ENCODE data around the gene BTF3. TPM values are rescaled to one million over a fixed set of nuclear protein-coding genes. Genes with fewer than 3 reads are reported as not detected.

The BTF3 gene
- total and polyA plus RNA-seq, 2 of the 13 experiments (the other 11 are each of a cell fraction or from before 2014, with no cell fraction given) = 557 to 698 TPM

DNA sequence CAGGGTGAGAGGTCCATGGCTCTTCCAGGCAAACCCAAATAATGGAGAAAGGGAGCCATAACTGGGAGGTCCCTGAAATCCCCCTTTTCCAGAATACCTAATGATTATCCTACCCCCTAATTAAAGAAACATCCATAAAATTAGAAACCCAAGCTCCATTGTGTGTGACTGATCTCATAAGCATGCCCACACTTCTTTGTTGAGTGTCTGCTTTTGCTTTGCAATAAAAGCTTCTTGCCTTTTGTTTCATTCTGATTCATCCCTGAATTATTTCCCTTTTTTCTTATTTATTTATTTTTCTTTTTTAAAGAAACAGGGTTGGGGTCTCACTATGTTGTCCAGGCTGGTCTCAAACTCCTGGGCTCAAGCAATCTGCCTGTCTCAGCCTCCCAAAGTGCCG lies 33.1 kb downstream of the BTF3 start (continued):
- TF ChIP-seq RERE (CRISPR knock-in tag; IDR thresholded peaks at IDR 0.05; ENCODE audit: low read depth) = no peak
- no peak for TF ChIP-seq ATF7 (IDR thresholded peaks at IDR 0.05)
- TF ChIP-seq ATF7 (CRISPR knock-in tag; IDR thresholded peaks at IDR 0.05) = no peak
- TF ChIP-seq SIN3A (IDR thresholded peaks at IDR 0.05; ENCODE audit: borderline replicate concordance, low read depth, low read length) = no peak
- TF ChIP-seq YEATS2 (CRISPR knock-in tag; IDR thresholded peaks at IDR 0.05; ENCODE audit: borderline replicate concordance) = no peak
- no peak for TF ChIP-seq ZNF296 (CRISPR knock-in tag; conservative IDR thresholded peaks at IDR 0.05)
- TF ChIP-seq ZNF260 (CRISPR knock-in tag; IDR thresholded peaks at IDR 0.05; ENCODE audit: borderline replicate concordance, low read depth) = no peak
- TF ChIP-seq ZNF180 (CRISPR knock-in tag; IDR thresholded peaks at IDR 0.05; ENCODE audit: borderline replicate concordance, low read depth) = no peak

- POLR2A ChIA-PET = no interaction called here
- H4K20me1 ChIP-seq (ENCODE audit: insufficient read depth, low read length) = no peaks in the 10 kb centered on the region
- H3K4me3 ChIP-seq (replicated peaks in 1 of 3; ENCODE audit: insufficient read depth in 1 of 3, low read depth in 2 of 3, low read length in 3 of 3) = no peak overlapping the region
- no peak overlapping the region for H3K27ac ChIP-seq (ENCODE audit: extremely low read length, insufficient read depth, low read length)
- DNase-seq (ENCODE audit: low spot score) (no peak), FAIRE-seq (no peak), ATAC-seq (no peak)
- H3K36me3 ChIP-seq (replicated peaks in 1 of 2; ENCODE audit: control insufficient read depth in 1 of 2, insufficient read depth in 2 of 2, low read length in 2 of 2) = no peaks in the 10 kb centered on the region
- no peaks in the 10 kb centered on the region for H3K79me2 ChIP-seq (ENCODE audit: insufficient read depth, low read length)
- no TSS peak for BruUV-seq (replicated peaks)
- TF ChIP-seq, protein P1, sequence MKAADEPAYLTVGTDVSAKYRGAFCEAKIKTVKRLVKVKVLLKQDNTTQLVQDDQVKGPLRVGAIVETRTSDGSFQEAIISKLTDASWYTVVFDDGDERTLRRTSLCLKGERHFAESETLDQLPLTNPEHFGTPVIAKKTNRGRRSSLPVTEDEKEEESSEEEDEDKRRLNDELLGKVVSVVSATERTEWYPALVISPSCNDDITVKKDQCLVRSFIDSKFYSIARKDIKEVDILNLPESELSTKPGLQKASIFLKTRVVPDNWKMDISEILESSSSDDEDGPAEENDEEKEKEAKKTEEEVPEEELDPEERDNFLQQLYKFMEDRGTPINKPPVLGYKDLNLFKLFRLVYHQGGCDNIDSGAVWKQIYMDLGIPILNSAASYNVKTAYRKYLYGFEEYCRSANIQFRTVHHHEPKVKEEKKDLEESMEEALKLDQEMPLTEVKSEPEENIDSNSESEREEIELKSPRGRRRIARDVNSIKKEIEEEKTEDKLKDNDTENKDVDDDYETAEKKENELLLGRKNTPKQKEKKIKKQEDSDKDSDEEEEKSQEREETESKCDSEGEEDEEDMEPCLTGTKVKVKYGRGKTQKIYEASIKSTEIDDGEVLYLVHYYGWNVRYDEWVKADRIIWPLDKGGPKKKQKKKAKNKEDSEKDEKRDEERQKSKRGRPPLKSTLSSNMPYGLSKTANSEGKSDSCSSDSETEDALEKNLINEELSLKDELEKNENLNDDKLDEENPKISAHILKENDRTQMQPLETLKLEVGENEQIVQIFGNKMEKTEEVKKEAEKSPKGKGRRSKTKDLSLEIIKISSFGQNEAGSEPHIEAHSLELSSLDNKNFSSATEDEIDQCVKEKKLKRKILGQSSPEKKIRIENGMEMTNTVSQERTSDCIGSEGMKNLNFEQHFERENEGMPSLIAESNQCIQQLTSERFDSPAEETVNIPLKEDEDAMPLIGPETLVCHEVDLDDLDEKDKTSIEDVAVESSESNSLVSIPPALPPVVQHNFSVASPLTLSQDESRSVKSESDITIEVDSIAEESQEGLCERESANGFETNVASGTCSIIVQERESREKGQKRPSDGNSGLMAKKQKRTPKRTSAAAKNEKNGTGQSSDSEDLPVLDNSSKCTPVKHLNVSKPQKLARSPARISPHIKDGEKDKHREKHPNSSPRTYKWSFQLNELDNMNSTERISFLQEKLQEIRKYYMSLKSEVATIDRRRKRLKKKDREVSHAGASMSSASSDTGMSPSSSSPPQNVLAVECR (CRISPR knock-in tag; IDR thresholded peaks at IDR 0.05; ENCODE audit: borderline replicate concordance) = no peak
- 0 out of 2 replicates have a peak, but pooled peaks have one; percentile 42 for TF ChIP-seq ZKSCAN5 (CRISPR knock-in tag; IDR thresholded peaks at IDR 0.05)
- no peak for TF ChIP-seq ZNF260 (CRISPR knock-in tag; IDR thresholded peaks at IDR 0.05; ENCODE audit: borderline replicate concordance, low read depth)
- TF ChIP-seq ZNF501 (CRISPR knock-in tag; IDR thresholded peaks at IDR 0.05) = no peak
- no peak for TF ChIP-seq HNRNPUL1 (IDR thresholded peaks at IDR 0.05; ENCODE audit: low read depth, low read length)
- no peak for TF ChIP-seq MED1 (CRISPR knock-in tag; IDR thresholded peaks at IDR 0.05)
- no peak for TF ChIP-seq ZNF713 (CRISPR knock-in tag; IDR thresholded peaks at IDR 0.05)
- WGBS (ENCODE audit: low lambda C conversion rate) = 26% methylated on average over 4 of the region's 5 CpGs
- H3K4me2 ChIP-seq (ENCODE audit: low read depth, low read length) = no peak overlapping the region
- H3K4me1 ChIP-seq (ENCODE audit: insufficient read depth, low read length) = peaks cover 22% of the 10 kb centered on the region; the same call in 1 of the 2 replicates
- intact Hi-C loops (cut with micrococcal nuclease; ENCODE audit: unreplicated experiment) (no loop called here), in situ Hi-C loops (cut with HindIII; ENCODE audit: extremely low pct_ligation_motif_present, low pct_unique_long_range_greater_than_20kb) (no loop called here)
- H3K27me3 ChIP-seq (ENCODE audit: control insufficient read depth in 1 of 2, insufficient read depth in 2 of 2, low read length in 2 of 2) = no peaks in the 10 kb centered on the region
- H3K9me3 ChIP-seq (ENCODE audit: low read length) = peaks cover 11% of the 10 kb centered on the region
- no peak overlapping the region for H3K9ac ChIP-seq (ENCODE audit: insufficient read depth, low read depth, low read length)
- CTCF ChIA-PET (ENCODE audit: low intra/inter-chr PET ratio, low total read pairs) = no interaction called here
- no peak overlapping the region for H2AFZ ChIP-seq (ENCODE audit: low read length)
Observed at GRCh38 chr5:73532195-73532594, 34.0 kb downstream of the BTF3 start.
